Heart left ventricle (tissue), 13 donors: ENCODE data around the gene DRC3.

Source experiments
- POLR2A ChIP-seq, 2 donors: fragments of 450-650 bp; IDR thresholded peaks; one replicate each; pipeline ENCODE4 v1.6.1; 2017; ENCODE audit warnings: antibody characterized with exemption in 2 of 2, mild to moderate bottlenecking in 2 of 2, moderate library complexity in 2 of 2
- TF ChIP-seq, protein P1 (sequence below), 12 donors: fragments of 200-600 bp; sonication (generic) in 4 of 12; IDR thresholded peaks; one replicate each; pipeline versions ENCODE4 v1.5.0 to v1.8.0; 2018 to 2022; ENCODE audit warnings: antibody characterized with exemption in 12 of 12, mild to moderate bottlenecking in 5 of 12
- donor health status: ischemic (EF 13 %, LVEDD 7.1; RV severe dilation, severe dysfunction).
- donor health status: DM: no; HTN: yes; CAD: no.
- donor health status: DM: no; HTN: no; CAD: no.
- donor health status: ischemic (EF 25% LVEDD 6.9; RV normal size, moderate dysfunction).
- donor health status: ischemic (EF 25% LVEDD 5.7; RV mildly dilated, moderate dysfunction).
- donor health status: ischemic (EF 35%, LVEDD 5.7; RV mildly dilated, moderate dysfunction).
- donor health status: nonischemic (EF 11% LVEDD 7.7; RV severe dilation, severe dysfunction).
- donor health status: DM: yes; HTN: yes; CAD: no.
- donor health status: PGD.
- donor health status: ischemic (EF 29% LVEDD 5.4; RV normal size, mild dysfunction).
- donor health status: nonischemic (EF 23%, LVEDD 6.1; RV moderate dilation, normal function).

DNA sequence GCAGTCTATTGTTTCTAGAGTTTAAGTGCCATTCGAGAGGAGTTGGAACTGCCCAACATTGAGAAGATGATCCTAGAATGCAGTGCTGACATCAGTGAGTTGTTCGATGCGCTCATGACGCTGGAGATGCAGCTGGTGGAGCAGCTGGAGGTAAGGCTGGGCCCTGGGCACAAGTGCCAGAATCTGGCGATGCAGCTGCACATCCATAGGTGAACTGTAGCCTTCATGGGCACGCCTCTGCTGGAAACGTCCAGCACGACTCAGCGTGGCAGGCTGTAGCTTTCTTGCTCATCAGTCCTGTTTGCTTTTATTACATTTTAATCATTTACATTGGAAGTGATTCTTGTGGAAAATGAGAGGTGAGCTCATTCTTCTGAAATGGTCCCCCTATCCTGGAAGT is 31.7 kb downstream of the DRC3 start:
- TF ChIP-seq, protein P1, sequence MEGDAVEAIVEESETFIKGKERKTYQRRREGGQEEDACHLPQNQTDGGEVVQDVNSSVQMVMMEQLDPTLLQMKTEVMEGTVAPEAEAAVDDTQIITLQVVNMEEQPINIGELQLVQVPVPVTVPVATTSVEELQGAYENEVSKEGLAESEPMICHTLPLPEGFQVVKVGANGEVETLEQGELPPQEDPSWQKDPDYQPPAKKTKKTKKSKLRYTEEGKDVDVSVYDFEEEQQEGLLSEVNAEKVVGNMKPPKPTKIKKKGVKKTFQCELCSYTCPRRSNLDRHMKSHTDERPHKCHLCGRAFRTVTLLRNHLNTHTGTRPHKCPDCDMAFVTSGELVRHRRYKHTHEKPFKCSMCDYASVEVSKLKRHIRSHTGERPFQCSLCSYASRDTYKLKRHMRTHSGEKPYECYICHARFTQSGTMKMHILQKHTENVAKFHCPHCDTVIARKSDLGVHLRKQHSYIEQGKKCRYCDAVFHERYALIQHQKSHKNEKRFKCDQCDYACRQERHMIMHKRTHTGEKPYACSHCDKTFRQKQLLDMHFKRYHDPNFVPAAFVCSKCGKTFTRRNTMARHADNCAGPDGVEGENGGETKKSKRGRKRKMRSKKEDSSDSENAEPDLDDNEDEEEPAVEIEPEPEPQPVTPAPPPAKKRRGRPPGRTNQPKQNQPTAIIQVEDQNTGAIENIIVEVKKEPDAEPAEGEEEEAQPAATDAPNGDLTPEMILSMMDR (IDR thresholded peaks at IDR 0.05): no peak
- no peak for TF ChIP-seq POLR2A (IDR thresholded peaks at IDR 0.05)
